CD14-positive monocyte (primary cell): ENCODE data around the gene MRPS33. TPM values are rescaled to one million over a fixed set of nuclear protein-coding genes. Genes with fewer than 3 reads are reported as not detected.

Source experiments
- DNase-seq, 3 donors: peaks; one replicate each; pipeline ENCODE4 v3.0.0-alpha.2; 2011 to 2022
- H2AFZ ChIP-seq: 2 replicates; pipeline ENCODE4 v1.6.0; 2012; ENCODE audit warnings: mild to moderate bottlenecking, low read depth, low read length, inconsistent platforms; ENCODE audit not compliant: insufficient read depth, poor library complexity, severe bottlenecking
- H3K27ac ChIP-seq, 2 donors: 1 replicate in 1 of 2; 2 replicates in 1 of 2; pipeline ENCODE4 v1.5.1; 2012 to 2013; ENCODE audit warnings: low read length in 2 of 2, control low read depth in 1 of 2, inconsistent platforms in 1 of 2, low read depth in 1 of 2, mild to moderate bottlenecking in 1 of 2
- H3K27me3 ChIP-seq, 2 donors: one replicate each; pipeline versions ENCODE4 v1.6.0 to v1.6.1; 2011 to 2013; ENCODE audit warnings: low read length in 2 of 2; ENCODE audit not compliant: control insufficient read depth in 2 of 2, insufficient read depth in 2 of 2
- H3K36me3 ChIP-seq, 2 donors: replicated peaks in 1 of 2; 1 replicate in 1 of 2; 2 replicates in 1 of 2; pipeline versions ENCODE4 v1.5.1 to v1.6.1; 2012 to 2013; ENCODE audit warnings: low read length in 2 of 2, control low read depth in 1 of 2, inconsistent platforms in 1 of 2, mild to moderate bottlenecking in 1 of 2; ENCODE audit not compliant: insufficient read depth in 2 of 2, control insufficient read depth in 1 of 2
- H3K4me1 ChIP-seq, 2 donors: 1 replicate in 1 of 2; 2 replicates in 1 of 2; pipeline versions ENCODE4 v1.5.1 to v1.6.1; 2012 to 2013; ENCODE audit warnings: low read length in 2 of 2, control low read depth in 1 of 2, inconsistent platforms in 1 of 2, mild to moderate bottlenecking in 1 of 2, moderate library complexity in 1 of 2; ENCODE audit not compliant: insufficient read depth in 2 of 2, control insufficient read depth in 1 of 2
- H3K4me2 ChIP-seq: replicated peaks from 2 replicates; pipeline ENCODE3; 2012; ENCODE audit warnings: low read length, moderate library complexity, mild to moderate bottlenecking; ENCODE audit not compliant: poor library complexity, severe bottlenecking; ENCODE audit errors: extremely low read depth
- H3K4me3 ChIP-seq, 3 experiments: fragments of 200-600 bp in 1 of 3; sonication (generic) in 1 of 3; replicated peaks in 1 of 3; 1 replicate in 2 of 3; 2 replicates in 1 of 3; pipeline ENCODE4 v1.5.1; 2011 to 2013; ENCODE audit warnings: low read length in 3 of 3, mild to moderate bottlenecking in 3 of 3, control low read depth in 2 of 3, low read depth in 2 of 3, inconsistent platforms in 1 of 3, moderate library complexity in 1 of 3
- H3K79me2 ChIP-seq: 2 replicates; pipeline ENCODE4 v1.6.0; 2012; ENCODE audit warnings: mild to moderate bottlenecking, control low read depth, inconsistent platforms, low read length, moderate library complexity; ENCODE audit not compliant: insufficient read depth
- H3K9ac ChIP-seq: 2 replicates; pipeline ENCODE4 v1.6.0; 2017; ENCODE audit warnings: low read length, mild to moderate bottlenecking; ENCODE audit not compliant: insufficient read depth, poor library complexity, severe bottlenecking
- H3K9me3 ChIP-seq, 2 donors: replicated peaks in 1 of 2; 1 replicate in 1 of 2; 2 replicates in 1 of 2; pipeline versions ENCODE4 v1.5.1 to v1.6.1; 2012 to 2013; ENCODE audit warnings: low read length in 2 of 2, control low read depth in 1 of 2; ENCODE audit not compliant: control insufficient read depth in 1 of 2, insufficient read depth in 1 of 2
- H4K20me1 ChIP-seq: 2 replicates; pipeline ENCODE4 v1.6.0; 2012; ENCODE audit warnings: mild to moderate bottlenecking, low read length, control low read depth, moderate library complexity; ENCODE audit not compliant: insufficient read depth
- H3K27ac Mint-ChIP-seq, 7 donors: one replicate each; pipeline ENCODE4 v1.8.0; 2020; ENCODE audit warnings: mild to moderate bottlenecking in 7 of 7, mixed read lengths in 7 of 7, moderate library complexity in 6 of 7, inconsistent platforms in 2 of 7
- H3K27me3 Mint-ChIP-seq, 3 donors: one replicate each; pipeline ENCODE4 v1.8.0; 2021 to 2022; ENCODE audit warnings: low read depth in 3 of 3, mild to moderate bottlenecking in 3 of 3, mixed read lengths in 3 of 3, moderate library complexity in 3 of 3, inconsistent platforms in 1 of 3
- H3K36me3 Mint-ChIP-seq, 2 donors: one replicate each; pipeline ENCODE4 v1.8.0; 2020; ENCODE audit warnings: mixed read lengths in 2 of 2, inconsistent platforms in 1 of 2, mild to moderate bottlenecking in 1 of 2
- H3K4me1 Mint-ChIP-seq: one replicate; pipeline ENCODE4 v1.8.0; 2020; ENCODE audit warnings: mild to moderate bottlenecking, mixed read lengths
- H3K4me3 Mint-ChIP-seq, 2 donors: one replicate each; pipeline ENCODE4 v1.8.0; 2020; ENCODE audit warnings: mild to moderate bottlenecking in 2 of 2, mixed read lengths in 2 of 2, moderate library complexity in 1 of 2
- H3K9me3 Mint-ChIP-seq, 7 donors: one replicate each; pipeline ENCODE4 v1.8.0; 2020 to 2022; ENCODE audit warnings: mixed read lengths in 7 of 7, mild to moderate bottlenecking in 6 of 7, moderate library complexity in 6 of 7, inconsistent platforms in 2 of 7
- WGBS: methylation state at CpG from one replicate; pipeline ENCODE4 v1.1.5; 2013; ENCODE audit warnings: missing lambda C conversion rate; ENCODE audit not compliant: insufficient coverage; 5-methylcytosine and 5-hydroxymethylcytosine counted together
- intact Hi-C, 2 donors: fragments of 100-400 bp; cut with micrococcal nuclease; formaldehyde crosslinking; loops; one replicate each; pipeline versions ENCODE4 v1.15.0 to v1.15.1; 2023
- polyA plus RNA-seq, 3 donors: library from polyadenylated mRNA; depleted of rRNA in 1 of 3; unstranded in 2 of 3; stranded (reverse) in 1 of 3; fragments of 300-500 nt in 2 of 3; fragments of >200 nt in 1 of 3; fragmentation: Illumina TruSeq in 2 of 3; gene quantifications; 1 replicate in 2 of 3; 2 replicates in 1 of 3; pipeline ENCODE4 v1.2.3, GENCODE V29; 2012 to 2021
- TF ChIP-seq, protein P1 (sequence below): fragments of 200-600 bp; IDR thresholded peaks from one replicate; pipeline ENCODE4 v1.8.0; 2022; ENCODE audit warnings: antibody characterized with exemption, mild to moderate bottlenecking

Gene MRPS33
- polyA plus RNA-seq, 3 donors: 8.9 to 52.7 (median 45.0) TPM

DNA sequence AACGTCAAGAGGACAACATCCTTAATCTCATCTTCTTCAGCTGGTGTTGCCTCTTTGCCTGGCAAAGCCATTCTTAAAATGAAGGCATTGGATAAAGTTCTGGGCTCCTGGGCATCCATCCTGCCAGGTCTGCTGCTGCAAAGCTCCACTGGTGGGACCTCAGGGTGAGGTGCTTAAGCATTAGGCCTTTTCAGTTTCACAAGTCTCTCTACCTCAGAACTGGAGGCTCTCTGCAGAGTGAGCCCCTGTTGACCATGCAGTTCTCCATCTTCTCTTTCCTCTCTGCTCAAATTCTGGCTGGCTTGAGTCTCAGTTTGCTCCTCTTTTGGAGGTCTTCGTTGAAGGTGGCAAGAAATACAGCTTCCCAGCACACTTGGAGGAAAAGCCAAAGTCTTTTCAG is 47.3 kb downstream of the MRPS33 start:
- no peak overlapping the region for H2AFZ ChIP-seq
- H3K36me3 ChIP-seq: no peaks in the 10 kb centered on the region
- 85% methylated on average over 2 of the region's 2 CpGs for WGBS
- no peaks in the 10 kb centered on the region for H4K20me1 ChIP-seq
- H3K27ac ChIP-seq: no peak overlapping the region
- intact Hi-C loops: no loop called here
- H3K36me3 Mint-ChIP-seq: no peaks in the 10 kb centered on the region
- H3K9me3 Mint-ChIP-seq: no peaks in the 10 kb centered on the region
- TF ChIP-seq, protein P1, sequence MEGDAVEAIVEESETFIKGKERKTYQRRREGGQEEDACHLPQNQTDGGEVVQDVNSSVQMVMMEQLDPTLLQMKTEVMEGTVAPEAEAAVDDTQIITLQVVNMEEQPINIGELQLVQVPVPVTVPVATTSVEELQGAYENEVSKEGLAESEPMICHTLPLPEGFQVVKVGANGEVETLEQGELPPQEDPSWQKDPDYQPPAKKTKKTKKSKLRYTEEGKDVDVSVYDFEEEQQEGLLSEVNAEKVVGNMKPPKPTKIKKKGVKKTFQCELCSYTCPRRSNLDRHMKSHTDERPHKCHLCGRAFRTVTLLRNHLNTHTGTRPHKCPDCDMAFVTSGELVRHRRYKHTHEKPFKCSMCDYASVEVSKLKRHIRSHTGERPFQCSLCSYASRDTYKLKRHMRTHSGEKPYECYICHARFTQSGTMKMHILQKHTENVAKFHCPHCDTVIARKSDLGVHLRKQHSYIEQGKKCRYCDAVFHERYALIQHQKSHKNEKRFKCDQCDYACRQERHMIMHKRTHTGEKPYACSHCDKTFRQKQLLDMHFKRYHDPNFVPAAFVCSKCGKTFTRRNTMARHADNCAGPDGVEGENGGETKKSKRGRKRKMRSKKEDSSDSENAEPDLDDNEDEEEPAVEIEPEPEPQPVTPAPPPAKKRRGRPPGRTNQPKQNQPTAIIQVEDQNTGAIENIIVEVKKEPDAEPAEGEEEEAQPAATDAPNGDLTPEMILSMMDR: no peak
- H3K9ac ChIP-seq: no peak overlapping the region
- no peak for DNase-seq
- H3K9me3 ChIP-seq: no peaks in the 10 kb centered on the region
- H3K4me3 Mint-ChIP-seq: no peak overlapping the region
- H3K4me2 ChIP-seq: no peak overlapping the region
- H3K4me1 ChIP-seq: no peaks in the 10 kb centered on the region
- no peak overlapping the region for H3K27ac Mint-ChIP-seq
- no peak overlapping the region for H3K4me3 ChIP-seq
- H3K79me2 ChIP-seq: no peaks in the 10 kb centered on the region
- H3K27me3 Mint-ChIP-seq: peaks cover 0 to 2% (median 0%) of the 10 kb centered on the region in 3 donors
- no peaks in the 10 kb centered on the region for H3K27me3 ChIP-seq
- no peaks in the 10 kb centered on the region for H3K4me1 Mint-ChIP-seq

DNA sequence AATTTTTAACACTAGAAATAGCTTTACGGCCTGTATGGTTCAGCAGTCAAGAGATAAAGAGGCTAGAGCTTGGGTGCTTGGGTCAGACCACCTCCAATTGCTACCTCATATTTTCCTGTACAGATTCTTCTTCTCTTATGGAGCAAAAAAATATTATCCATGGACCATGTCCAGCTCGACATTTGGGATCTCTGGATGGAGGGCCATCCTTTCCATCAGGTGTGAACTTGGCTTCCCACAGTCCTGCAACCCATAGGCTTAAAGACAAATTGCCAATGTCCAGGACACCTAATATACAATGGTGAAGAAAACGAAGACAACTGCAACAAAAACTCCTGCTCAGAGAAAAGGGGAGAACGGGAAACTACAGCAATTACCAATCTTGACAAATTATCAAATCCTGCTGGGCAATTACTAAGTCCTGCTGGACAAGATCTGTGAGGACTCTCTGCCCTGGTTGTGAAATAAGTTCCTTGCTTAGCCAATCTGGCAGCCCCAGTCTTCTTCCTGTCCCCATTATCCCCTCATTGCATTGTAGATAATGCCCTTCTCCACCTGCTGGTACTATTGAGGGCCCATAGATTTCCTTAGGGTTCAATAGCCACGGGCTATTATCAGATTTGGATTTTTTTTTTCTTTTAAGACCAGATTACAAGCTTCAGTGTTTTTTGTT is 48.1 kb downstream of the MRPS33 start:
- TF ChIP-seq, protein P1: no peak
- 80% methylated on average over 1 of the region's 5 CpGs for WGBS
- Histone ChIP-seq H3K79me2 (no peaks in the 10 kb centered on the region), H2AFZ (no peak overlapping the region), H3K36me3 (no peaks in the 10 kb centered on the region), H3K4me1 (no peaks in the 10 kb centered on the region), H3K27me3 (no peaks in the 10 kb centered on the region), H3K9ac (no peak overlapping the region), H3K4me3 (no peak overlapping the region), H3K9me3 (no peaks in the 10 kb centered on the region), H4K20me1 (no peaks in the 10 kb centered on the region), H3K27ac (no peak overlapping the region), H3K4me2 (no peak overlapping the region)
- Mint-ChIP-seq H3K27ac (no peak overlapping the region), H3K36me3 (no peaks in the 10 kb centered on the region), H3K9me3 (peaks cover 0 to 2% (median 0%) of the 10 kb centered on the region in 7 donors), H3K4me1 (no peaks in the 10 kb centered on the region), H3K4me3 (no peak overlapping the region), H3K27me3 (peaks cover 0 to 2% (median 0%) of the 10 kb centered on the region in 3 donors)
- no peak for DNase-seq
- intact Hi-C loops: no loop called here
